ENCODE data around the gene CALML3.

- TF ChIP-seq MAX (IDR thresholded peaks at IDR 0.05) (no peak), FOXM1 (IDR thresholded peaks at IDR 0.05; ENCODE audit: borderline replicate concordance, low read depth) (no peak), EP300 (IDR thresholded peaks at IDR 0.05; ENCODE audit: borderline replicate concordance) (no peak), YY1 (IDR thresholded peaks at IDR 0.05; ENCODE audit: low read depth) (no peak), RAD21 (IDR thresholded peaks at IDR 0.05; ENCODE audit: low read depth) (no peak)
Measured at GRCh38 chr10:5560142-5560816, 35.5 kb downstream of the CALML3 start.

Measured in Ishikawa (cell line).